ENCODE measurements around the gene CLSTN1. TPM values are rescaled to one million over a fixed set of nuclear protein-coding genes. Genes with fewer than 3 reads are reported as not detected.

The CLSTN1 gene
- total and polyA plus RNA-seq, 4 donors = 3.1 to 13.4 (median 8.8) TPM

DNA sequence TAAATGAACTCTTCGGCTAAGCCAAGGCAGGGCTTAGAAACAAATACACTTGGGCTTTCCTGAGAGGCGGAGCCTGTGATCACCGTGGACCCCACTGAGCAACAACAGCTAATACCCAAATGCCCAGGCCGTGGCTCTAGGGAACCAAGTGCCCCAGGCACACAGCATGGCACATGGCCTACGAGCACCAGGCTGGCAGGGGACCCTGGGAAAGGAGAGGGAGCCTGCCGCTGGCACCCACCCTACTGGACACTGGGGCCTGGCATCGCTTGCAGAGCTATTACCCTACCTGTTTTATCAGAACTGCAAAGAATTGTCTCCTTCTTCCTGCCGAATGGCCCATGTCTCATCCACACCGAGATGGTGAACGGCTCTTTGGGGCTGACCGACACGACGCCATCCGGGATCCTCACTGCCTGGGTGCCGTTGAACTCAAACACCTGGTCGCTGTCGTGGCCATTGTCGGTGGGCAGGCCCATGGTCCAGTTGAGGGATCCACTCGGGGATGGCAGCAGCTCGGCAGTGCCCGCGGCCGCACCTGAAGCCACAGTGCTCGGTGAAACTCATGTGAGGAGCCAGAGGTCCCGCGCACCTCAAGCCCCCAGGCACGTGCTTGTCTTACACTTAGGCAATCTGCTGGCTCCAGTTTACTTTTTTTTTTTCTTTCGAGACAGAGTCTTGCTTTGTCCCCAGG is 79.5 kb downstream of the CLSTN1 start:
- H3K27ac ChIP-seq (ENCODE audit: low read depth in 1 of 2, low read length in 2 of 2) = no peak overlapping the region
- TF ChIP-seq HNF4G (IDR thresholded peaks at IDR 0.05) (no peak), SP1 (IDR thresholded peaks at IDR 0.05) (no peak), CTCF (IDR thresholded peaks at IDR 0.05; ENCODE audit: low read depth, low read length, missing input control) (no peak), HNF4A (conservative IDR thresholded peaks at IDR 0.05) (no peak), NR2F2 (IDR thresholded peaks at IDR 0.05) (no peak)
- TF ChIP-seq, protein P1, sequence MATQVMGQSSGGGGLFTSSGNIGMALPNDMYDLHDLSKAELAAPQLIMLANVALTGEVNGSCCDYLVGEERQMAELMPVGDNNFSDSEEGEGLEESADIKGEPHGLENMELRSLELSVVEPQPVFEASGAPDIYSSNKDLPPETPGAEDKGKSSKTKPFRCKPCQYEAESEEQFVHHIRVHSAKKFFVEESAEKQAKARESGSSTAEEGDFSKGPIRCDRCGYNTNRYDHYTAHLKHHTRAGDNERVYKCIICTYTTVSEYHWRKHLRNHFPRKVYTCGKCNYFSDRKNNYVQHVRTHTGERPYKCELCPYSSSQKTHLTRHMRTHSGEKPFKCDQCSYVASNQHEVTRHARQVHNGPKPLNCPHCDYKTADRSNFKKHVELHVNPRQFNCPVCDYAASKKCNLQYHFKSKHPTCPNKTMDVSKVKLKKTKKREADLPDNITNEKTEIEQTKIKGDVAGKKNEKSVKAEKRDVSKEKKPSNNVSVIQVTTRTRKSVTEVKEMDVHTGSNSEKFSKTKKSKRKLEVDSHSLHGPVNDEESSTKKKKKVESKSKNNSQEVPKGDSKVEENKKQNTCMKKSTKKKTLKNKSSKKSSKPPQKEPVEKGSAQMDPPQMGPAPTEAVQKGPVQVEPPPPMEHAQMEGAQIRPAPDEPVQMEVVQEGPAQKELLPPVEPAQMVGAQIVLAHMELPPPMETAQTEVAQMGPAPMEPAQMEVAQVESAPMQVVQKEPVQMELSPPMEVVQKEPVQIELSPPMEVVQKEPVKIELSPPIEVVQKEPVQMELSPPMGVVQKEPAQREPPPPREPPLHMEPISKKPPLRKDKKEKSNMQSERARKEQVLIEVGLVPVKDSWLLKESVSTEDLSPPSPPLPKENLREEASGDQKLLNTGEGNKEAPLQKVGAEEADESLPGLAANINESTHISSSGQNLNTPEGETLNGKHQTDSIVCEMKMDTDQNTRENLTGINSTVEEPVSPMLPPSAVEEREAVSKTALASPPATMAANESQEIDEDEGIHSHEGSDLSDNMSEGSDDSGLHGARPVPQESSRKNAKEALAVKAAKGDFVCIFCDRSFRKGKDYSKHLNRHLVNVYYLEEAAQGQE (IDR thresholded peaks at IDR 0.05) = no peak
- no peaks in the 10 kb centered on the region for H3K27me3 ChIP-seq (ENCODE audit: control insufficient read depth in 4 of 4, insufficient read depth in 4 of 4, low read length in 3 of 4)
- H3K4me1 ChIP-seq (ENCODE audit: control insufficient read depth in 4 of 4, insufficient read depth in 4 of 4, low read length in 3 of 4) = no peaks in the 10 kb centered on the region
- WGBS = 98% methylated on average over 28 of the region's 28 CpGs
- no peak overlapping the region for H3K4me3 ChIP-seq (ENCODE audit: low read depth in 1 of 3, low read length in 3 of 3)
- no peaks in the 10 kb centered on the region for H3K9me3 ChIP-seq (ENCODE audit: control insufficient read depth in 4 of 4, low read length in 3 of 4)
- H3K9ac ChIP-seq (ENCODE audit: low read depth in 1 of 2, low read length in 2 of 2) = no peak overlapping the region
- H3K36me3 ChIP-seq (ENCODE audit: control insufficient read depth in 4 of 4, insufficient read depth in 3 of 4, low read depth in 1 of 4, low read length in 3 of 4) = peaks cover 0 to 4% (median 2%) of the 10 kb centered on the region in 4 donors
- DNase-seq (ENCODE audit: low spot score) = no peak

GRCh38 chr1:9737671-9738070 is 86.1 kb downstream of the CLSTN1 start:
- H3K9ac ChIP-seq (ENCODE audit: low read depth in 1 of 2, low read length in 2 of 2) = no peak overlapping the region
- no peak for DNase-seq (ENCODE audit: low spot score)
- no peaks in the 10 kb centered on the region for H3K9me3 ChIP-seq (ENCODE audit: control insufficient read depth in 4 of 4, low read length in 3 of 4)
- H3K4me1 ChIP-seq (ENCODE audit: control insufficient read depth in 4 of 4, insufficient read depth in 4 of 4, low read length in 3 of 4) = no peaks in the 10 kb centered on the region
- no peak overlapping the region for H3K27ac ChIP-seq (ENCODE audit: low read depth in 1 of 2, low read length in 2 of 2)
- 93% methylated on average over 10 of the region's 10 CpGs for WGBS
- peaks cover 2 to 14% (median 7%) of the 10 kb centered on the region in 4 donors for H3K36me3 ChIP-seq (ENCODE audit: control insufficient read depth in 4 of 4, insufficient read depth in 3 of 4, low read depth in 1 of 4, low read length in 3 of 4)
- H3K4me3 ChIP-seq (ENCODE audit: low read depth in 1 of 3, low read length in 3 of 3) = no peak overlapping the region
- H3K27me3 ChIP-seq (ENCODE audit: control insufficient read depth in 4 of 4, insufficient read depth in 4 of 4, low read length in 3 of 4) = no peaks in the 10 kb centered on the region
- no peak for TF ChIP-seq SP1 (IDR thresholded peaks at IDR 0.05)
- no peak for TF ChIP-seq FOXA1 (IDR thresholded peaks at IDR 0.05)
- no peak for TF ChIP-seq RAD21 (IDR thresholded peaks at IDR 0.05)
- TF ChIP-seq, protein P2, sequence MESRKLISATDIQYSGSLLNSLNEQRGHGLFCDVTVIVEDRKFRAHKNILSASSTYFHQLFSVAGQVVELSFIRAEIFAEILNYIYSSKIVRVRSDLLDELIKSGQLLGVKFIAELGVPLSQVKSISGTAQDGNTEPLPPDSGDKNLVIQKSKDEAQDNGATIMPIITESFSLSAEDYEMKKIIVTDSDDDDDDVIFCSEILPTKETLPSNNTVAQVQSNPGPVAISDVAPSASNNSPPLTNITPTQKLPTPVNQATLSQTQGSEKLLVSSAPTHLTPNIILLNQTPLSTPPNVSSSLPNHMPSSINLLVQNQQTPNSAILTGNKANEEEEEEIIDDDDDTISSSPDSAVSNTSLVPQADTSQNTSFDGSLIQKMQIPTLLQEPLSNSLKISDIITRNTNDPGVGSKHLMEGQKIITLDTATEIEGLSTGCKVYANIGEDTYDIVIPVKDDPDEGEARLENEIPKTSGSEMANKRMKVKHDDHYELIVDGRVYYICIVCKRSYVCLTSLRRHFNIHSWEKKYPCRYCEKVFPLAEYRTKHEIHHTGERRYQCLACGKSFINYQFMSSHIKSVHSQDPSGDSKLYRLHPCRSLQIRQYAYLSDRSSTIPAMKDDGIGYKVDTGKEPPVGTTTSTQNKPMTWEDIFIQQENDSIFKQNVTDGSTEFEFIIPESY (IDR thresholded peaks at IDR 0.05) = no peak
- TF ChIP-seq GABPA (IDR thresholded peaks at IDR 0.05 in 1 of 2, conservative IDR thresholded peaks at IDR 0.05 in 1 of 2) = no peak
- no peak for TF ChIP-seq YY1 (IDR thresholded peaks at IDR 0.05)
- TF ChIP-seq CTCF (IDR thresholded peaks at IDR 0.05; ENCODE audit: low read depth, low read length, missing input control) = no peak
- TF ChIP-seq HNF4A (conservative IDR thresholded peaks at IDR 0.05) = no peak
- TF ChIP-seq, protein P3, sequence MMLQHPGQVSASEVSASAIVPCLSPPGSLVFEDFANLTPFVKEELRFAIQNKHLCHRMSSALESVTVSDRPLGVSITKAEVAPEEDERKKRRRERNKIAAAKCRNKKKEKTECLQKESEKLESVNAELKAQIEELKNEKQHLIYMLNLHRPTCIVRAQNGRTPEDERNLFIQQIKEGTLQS (IDR thresholded peaks at IDR 0.05) = no peak
- no peak for TF ChIP-seq NR2F2 (IDR thresholded peaks at IDR 0.05)
- TF ChIP-seq MAX (IDR thresholded peaks at IDR 0.05) = no peak
- TF ChIP-seq, protein P1 (IDR thresholded peaks at IDR 0.05) = no peak
- no peak for TF ChIP-seq FOXA2 (IDR thresholded peaks at IDR 0.05)
- no peak for TF ChIP-seq JUND (IDR thresholded peaks at IDR 0.05)
- TF ChIP-seq EGR1 (IDR thresholded peaks at IDR 0.05; ENCODE audit: low read depth in 2 of 2) = no peak
- TF ChIP-seq RXRA (IDR thresholded peaks at IDR 0.05) = no peak
- TF ChIP-seq HNF4G (IDR thresholded peaks at IDR 0.05) = no peak

All from liver (tissue), 9 donors.